AG10803 (cell line): ENCODE measurements around the gene IL31.
A peak's percentile ranks its signal among the peaks of the same experiment; 100 is the strongest.
"Not testable (repeated sequence)": the region's sequence is repeated elsewhere in the genome, so short reads cannot be mapped to it uniquely, and the experiment has no call there.

Experiments
- DNase-seq: peaks from one replicate; pipeline ENCODE4 v3.0.0; 2010; ENCODE audit warnings: low read depth
- H3K4me3 ChIP-seq: 2 replicates; pipeline ENCODE4 v1.5.1; 2011; ENCODE audit warnings: mild to moderate bottlenecking, low read length, control low read depth
- TF ChIP-seq, protein P1 (sequence below): conservative IDR thresholded peaks from 2 replicates; pipeline ENCODE4 v1.5.1; 2011; ENCODE audit warnings: mild to moderate bottlenecking, low read length, control low read depth, inconsistent platforms

The IL31 gene

DNA sequence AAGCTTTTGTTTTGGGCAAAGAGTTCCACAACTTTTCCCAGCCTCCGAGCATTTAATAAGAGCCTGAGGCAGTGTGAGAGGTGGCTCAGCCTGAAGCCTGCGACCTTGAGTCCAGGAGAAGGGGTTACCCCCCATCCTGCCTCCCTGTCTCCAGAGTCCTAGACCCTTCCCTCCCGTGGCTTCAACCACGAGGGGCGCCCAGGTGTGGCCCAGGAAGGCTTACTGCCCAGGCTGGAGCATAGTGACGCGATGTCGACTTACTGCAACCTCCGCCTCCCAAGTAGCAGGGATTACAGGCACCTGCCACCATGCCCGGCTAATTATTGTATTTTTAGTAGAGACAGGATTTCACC is 9.5 kb upstream of the IL31 start:
- TF ChIP-seq, protein P1, sequence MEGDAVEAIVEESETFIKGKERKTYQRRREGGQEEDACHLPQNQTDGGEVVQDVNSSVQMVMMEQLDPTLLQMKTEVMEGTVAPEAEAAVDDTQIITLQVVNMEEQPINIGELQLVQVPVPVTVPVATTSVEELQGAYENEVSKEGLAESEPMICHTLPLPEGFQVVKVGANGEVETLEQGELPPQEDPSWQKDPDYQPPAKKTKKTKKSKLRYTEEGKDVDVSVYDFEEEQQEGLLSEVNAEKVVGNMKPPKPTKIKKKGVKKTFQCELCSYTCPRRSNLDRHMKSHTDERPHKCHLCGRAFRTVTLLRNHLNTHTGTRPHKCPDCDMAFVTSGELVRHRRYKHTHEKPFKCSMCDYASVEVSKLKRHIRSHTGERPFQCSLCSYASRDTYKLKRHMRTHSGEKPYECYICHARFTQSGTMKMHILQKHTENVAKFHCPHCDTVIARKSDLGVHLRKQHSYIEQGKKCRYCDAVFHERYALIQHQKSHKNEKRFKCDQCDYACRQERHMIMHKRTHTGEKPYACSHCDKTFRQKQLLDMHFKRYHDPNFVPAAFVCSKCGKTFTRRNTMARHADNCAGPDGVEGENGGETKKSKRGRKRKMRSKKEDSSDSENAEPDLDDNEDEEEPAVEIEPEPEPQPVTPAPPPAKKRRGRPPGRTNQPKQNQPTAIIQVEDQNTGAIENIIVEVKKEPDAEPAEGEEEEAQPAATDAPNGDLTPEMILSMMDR = no peak
- peak overlapping the region; percentile 53 for H3K4me3 ChIP-seq
- no peak for DNase-seq

DNA sequence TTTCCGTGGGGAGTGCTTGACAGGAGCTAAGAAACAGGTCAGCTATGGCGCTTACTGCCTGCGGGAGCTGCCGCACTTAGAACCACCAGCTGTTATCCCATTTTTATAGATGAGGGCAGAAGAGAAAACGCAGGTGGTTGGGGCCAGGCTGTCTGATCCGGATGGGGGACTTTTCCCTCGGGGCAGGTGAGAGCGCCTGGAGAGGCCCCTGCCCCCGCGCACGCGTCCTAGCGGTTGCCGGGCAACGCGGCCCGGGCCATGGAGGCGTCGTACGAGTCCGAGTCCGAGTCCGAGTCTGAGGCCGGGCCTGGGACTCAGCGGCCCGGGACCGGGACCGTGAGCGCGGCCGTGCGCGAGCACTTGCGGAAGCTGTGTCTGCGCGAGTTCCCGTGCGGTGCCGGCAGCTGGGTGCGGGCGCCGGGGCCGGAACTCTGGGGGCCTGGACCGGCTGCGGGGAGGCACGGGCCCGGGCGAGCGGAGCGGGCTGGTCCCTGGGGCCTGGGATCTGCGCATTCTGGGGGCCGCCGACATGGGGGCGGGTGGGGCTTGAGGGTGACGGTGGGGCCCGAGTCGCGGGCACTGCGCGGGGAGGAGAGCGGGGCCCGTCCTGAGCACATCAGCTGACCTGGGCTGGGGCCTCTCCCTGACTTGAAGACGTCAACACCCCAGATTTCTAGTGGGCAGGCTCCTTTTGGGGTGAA is 9.0 kb upstream of the IL31 start, which contains the start of gene LRRC43:
LRRC43 (plus strand) TSS at position 237 of the 701 bp plus-strand sequence; CDS start at position 259, 22 bp downstream.
- H3K4me3 ChIP-seq = peak within 1 kb of the TSS; percentile 53
- peak; percentile 27 for DNase-seq
- TF ChIP-seq, protein P1 = no peak

DNA sequence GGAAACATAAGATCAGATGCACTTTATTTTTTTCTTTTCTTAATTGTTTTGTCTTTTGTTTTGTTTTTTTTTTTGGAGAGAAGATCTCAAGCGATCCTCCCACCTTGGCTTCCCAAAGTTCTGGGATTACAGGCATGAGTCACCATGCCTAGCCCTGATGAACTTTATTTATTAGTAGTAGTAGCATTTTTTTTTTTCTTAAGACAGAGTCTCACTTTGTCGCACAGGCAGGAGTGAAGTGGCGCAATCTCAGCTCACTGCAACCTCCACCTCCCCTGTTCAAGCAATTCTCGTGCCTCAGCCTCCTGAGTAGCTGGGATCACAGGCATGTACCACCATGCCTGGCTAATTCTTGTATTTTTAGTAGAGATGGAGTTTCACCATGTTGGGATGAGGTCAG is 2.5 kb upstream of the IL31 start:
- H3K4me3 ChIP-seq, DNase-seq: not testable (repeated sequence)

DNA sequence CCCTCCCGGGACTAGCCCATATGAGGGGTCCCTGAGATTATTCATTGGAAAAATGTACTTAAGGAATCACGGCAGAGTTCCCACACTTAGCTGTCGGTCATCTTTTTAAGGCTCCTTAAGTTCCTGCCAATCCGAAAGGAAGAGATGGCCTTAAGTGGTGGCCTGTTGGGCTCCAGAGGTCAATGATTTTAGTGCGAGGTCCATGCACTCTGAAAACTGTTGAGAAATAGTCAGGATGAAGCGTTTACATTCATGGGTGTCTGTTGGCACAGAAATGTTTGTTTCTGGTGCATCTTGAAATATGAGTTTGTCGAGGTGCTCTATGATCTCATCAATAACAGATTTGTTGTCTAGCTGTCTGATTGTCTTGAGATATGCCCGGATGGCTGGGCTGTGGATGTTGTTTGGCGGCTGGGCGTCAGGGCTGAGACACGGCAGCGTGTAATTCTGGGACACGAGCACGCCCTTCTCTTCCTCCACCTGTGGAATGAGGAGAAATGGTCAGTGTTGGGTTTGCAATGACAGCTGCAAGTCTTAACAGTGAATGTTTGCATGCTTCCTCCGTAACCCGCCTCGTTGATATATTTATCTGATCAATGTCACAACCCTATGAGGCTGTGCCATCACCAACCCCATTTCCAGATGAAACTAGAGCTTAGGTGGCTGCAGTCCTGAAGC is 1.6 kb downstream of the IL31 start:
- DNase-seq = no peak
- TF ChIP-seq, protein P1 = no peak
- no peak overlapping the region for H3K4me3 ChIP-seq

DNA sequence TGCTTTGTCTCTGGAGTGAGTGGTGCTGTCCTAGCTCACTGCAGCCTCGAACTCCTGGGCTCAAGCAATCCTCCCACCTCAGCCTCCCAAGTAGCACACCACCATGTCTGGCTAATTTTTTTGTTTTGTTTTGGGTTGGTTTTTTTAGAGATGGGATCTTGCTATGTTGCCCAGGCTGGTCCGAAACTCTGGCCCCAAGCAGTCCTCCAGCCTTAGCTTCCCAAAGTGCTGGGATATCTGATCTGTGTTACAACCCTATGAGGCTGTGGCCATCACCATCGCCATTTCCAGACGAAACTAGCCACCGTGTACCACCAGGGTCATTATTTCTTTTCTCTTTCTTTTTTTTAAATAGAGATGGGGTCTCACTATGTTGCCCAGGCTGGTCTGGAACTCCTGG is 2.6 kb downstream of the IL31 start:
- no peak for DNase-seq
- no peak overlapping the region for H3K4me3 ChIP-seq
- TF ChIP-seq, protein P1 = no peak

DNA sequence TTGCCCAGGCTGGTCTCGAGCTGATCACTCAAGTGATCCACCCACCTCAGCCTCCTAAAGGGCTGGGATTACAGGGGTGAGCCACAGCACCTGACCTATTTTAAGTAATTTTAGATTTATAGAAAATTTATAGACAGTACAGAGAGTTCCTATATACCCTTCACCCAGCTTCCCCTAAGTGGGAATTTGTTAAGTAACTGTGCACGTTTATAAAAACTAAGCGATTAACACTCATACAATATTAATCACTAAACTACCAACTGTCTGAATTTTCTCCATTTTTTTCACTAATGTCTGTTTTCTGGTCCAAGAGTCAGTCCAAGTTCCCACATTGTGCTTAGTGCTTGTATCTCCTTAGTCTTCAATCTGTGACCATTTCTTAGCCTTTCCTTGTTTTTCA is 5.5 kb downstream of the IL31 start:
- H3K4me3 ChIP-seq = no peak overlapping the region
- no peak for DNase-seq
- TF ChIP-seq, protein P1 = no peak

DNA sequence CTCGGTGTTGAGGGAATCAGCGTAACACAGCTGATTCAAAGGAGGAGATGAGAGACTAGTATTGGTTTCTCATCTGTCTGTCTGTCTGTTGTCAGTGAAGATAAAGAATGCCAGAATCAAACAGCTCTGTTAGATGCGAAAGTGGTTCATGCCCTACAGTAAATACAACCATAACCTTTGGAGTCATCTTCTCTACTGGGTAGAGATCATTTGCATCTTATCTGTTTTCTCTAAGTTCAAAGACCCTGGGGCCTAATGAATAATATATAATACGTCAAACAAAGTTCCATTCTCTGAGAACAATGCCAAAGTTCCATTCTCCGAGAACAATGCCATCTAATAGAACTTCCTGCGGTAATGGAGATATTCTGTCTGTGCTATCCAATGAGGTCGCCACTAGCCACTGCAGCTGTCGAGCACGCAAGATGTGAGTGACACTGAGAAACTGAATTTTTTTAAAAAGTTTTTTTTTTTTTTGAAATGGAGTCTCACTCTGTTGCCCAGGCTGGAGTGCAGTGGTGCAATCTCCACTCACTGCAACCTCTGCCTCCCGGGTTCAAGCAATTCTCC is 6.6 kb downstream of the IL31 start:
- no peak overlapping the region for H3K4me3 ChIP-seq
- TF ChIP-seq, protein P1 = no peak
- DNase-seq = no peak
